ENCODE results near the gene GTF2A2.
A peak's percentile ranks its signal among the peaks of the same experiment; 100 is the strongest.

Gene GTF2A2

DNA sequence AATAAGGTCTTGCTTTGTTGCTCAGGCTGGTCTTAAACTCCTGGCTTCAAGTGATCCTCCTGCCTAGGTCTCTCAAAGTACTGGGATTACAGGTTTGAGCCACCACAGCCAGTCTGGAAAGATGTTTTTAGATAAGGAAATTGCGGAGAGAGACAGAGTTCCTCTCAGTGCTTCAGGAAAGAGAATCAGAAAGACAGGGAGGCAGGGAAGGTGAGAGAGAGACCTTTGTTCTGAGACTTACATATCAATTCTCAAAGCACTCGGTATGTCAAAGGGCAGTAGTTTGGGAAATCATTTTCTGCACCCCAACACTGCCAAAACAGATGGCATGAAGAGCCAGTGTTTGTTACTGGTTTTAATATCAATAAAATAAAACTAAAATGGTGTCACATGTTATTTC, 58.9 kb downstream of the GTF2A2 start:
- no peak for DNase-seq (ENCODE audit: extremely low read depth, low read depth)
- TF ChIP-seq, protein P1, sequence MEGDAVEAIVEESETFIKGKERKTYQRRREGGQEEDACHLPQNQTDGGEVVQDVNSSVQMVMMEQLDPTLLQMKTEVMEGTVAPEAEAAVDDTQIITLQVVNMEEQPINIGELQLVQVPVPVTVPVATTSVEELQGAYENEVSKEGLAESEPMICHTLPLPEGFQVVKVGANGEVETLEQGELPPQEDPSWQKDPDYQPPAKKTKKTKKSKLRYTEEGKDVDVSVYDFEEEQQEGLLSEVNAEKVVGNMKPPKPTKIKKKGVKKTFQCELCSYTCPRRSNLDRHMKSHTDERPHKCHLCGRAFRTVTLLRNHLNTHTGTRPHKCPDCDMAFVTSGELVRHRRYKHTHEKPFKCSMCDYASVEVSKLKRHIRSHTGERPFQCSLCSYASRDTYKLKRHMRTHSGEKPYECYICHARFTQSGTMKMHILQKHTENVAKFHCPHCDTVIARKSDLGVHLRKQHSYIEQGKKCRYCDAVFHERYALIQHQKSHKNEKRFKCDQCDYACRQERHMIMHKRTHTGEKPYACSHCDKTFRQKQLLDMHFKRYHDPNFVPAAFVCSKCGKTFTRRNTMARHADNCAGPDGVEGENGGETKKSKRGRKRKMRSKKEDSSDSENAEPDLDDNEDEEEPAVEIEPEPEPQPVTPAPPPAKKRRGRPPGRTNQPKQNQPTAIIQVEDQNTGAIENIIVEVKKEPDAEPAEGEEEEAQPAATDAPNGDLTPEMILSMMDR (IDR thresholded peaks at IDR 0.05; ENCODE audit: low read depth, low read length) = no peak

DNA sequence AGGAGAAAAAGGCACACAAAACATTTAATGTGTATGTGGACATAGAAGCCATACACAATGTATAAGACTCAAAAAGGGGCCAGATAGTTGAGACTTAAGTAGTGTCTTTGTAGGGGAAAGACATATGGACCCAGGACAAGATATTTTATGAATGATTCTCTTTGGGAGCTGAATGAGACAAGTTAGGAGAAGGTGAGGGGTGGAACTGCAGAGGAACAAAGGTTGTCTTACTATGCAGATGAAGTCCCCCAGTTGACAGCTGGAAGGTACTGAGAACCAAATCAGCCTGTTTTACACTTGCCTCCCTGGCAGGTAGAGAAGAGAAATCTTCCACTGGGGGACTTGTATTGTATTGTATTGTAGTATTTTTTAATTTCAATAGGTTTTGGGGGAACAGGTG, 60.7 kb downstream of the GTF2A2 start:
- DNase-seq (ENCODE audit: extremely low read depth, low read depth) = no peak
- TF ChIP-seq, protein P1 (IDR thresholded peaks at IDR 0.05; ENCODE audit: low read depth, low read length) = no peak

DNA sequence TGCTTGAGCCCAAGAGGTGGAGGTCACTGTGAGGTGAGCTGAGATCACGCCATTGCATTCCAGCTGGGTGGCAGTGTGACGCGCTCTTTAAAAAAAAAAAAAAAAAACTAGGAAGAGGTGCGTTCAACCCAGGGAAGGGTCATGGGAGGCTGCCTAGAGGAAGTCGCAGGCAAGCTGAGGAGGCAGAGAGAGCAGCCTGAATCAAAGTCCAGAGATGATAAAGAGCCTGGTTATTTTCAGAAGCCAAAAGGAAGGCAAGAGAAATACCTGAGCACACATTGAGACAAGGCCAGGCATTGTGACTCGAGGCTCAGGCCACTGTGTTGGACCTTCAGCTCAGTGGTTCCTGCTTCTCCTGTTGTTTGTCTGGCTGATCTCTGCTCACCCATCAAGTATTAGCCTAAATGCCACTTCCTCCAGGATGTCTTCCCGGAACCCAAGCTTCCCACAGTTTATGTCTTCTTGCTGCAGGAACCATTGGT, 61.8 kb downstream of the GTF2A2 start:
- no peak for DNase-seq (ENCODE audit: extremely low read depth, low read depth)
- TF ChIP-seq, protein P1 (IDR thresholded peaks at IDR 0.05; ENCODE audit: low read depth, low read length) = no peak

DNA sequence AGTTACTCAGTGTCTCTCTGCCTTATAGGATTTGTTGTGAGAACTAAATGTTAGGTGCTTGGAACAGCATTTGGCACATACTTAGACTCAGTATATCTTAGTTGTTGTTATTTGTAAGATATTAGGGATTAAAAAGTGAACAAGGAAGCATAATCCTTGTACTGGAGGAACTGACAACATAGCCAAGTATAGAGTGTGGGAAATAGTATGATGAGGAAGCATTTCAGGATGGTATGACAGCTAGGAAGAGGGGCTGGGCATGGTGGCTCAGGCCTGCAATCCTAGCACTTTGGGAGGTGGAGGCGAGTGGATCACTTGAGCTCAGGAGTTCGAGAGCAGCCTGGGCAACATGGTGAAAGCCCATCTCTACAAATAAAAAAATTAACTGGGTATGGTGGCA, 62.3 kb downstream of the GTF2A2 start:
- DNase-seq (ENCODE audit: extremely low read depth, low read depth) = no peak
- TF ChIP-seq, protein P1 (IDR thresholded peaks at IDR 0.05; ENCODE audit: low read depth, low read length) = no peak

DNA sequence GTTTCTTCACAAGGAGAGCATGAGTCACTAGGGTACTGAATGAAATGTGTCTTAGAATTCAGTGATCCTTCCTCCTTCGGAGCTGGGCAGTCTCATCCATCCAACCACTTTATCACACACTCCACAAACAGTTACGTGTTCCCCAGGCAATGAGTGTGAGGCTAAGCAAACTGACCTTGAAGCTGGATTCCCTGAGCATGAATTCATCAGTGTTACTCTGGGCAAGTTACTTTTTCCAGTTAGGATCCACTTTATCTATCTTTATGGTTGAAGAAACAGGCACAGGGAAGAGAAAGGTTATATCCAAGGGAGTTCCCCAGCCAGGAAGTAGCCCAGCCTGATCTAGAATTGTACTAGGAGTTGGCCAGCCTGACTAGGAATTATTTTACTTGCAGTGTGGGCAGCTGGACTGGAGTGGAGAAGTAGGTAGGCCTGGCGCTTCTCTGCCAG, 62.8 kb downstream of the GTF2A2 start:
- DNase-seq (ENCODE audit: extremely low read depth, low read depth) = peak; percentile 16
- TF ChIP-seq, protein P1 (IDR thresholded peaks at IDR 0.05; ENCODE audit: low read depth, low read length) = no peak

DNA sequence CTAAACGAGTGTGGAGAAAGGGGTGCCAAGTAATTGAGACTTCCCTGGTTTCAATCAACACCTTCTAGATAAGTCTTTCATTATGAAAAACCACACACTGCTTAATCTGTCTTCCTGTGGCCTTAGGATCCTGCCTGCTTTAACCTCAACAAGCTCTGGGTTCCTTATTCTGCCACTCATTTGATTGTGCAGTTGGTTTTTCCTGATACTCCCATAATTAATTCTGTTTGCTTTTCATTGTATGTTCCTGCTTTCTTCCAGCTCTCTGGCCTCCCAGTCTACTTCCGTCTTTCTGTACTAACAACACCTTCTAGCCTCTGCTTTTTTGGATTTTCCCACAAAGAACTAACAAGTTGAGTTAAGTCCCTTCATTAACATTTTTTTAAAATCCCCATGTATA, 66.0 kb downstream of the GTF2A2 start:
- TF ChIP-seq, protein P1 (IDR thresholded peaks at IDR 0.05; ENCODE audit: low read depth, low read length) = no peak

DNA sequence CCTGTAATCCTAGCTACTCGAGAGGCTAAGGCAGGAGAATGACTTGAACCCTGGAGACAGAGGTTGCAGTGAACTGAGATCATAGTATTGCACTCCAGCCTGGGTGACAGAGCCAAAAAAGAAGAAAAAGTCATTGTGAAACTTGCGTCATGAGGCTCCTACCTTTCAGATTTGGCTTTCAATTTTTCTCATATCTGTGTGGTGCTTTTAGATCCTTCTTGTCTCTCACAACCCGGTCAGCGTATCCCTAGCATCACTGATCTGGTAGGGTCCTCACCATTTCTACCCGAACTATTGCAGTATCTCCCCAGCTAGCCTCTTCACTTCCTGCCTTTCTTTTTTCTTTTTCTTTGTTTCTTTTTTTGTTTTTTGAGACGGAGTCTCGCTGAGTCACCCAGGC, 67.3 kb downstream of the GTF2A2 start:
- no peak for DNase-seq (ENCODE audit: extremely low read depth, low read depth)
- TF ChIP-seq, protein P1 (IDR thresholded peaks at IDR 0.05; ENCODE audit: low read depth, low read length) = no peak

More for the DNA sequence above, 66.0 kb downstream of the GTF2A2 start:
- no peak for DNase-seq (ENCODE audit: extremely low read depth, low read depth)
